ENCODE data around the gene WDR43.

The WDR43 gene

GRCh38 chr2:28994679-28995078 is 100.2 kb downstream of the WDR43 start:
- DNase-seq = no peak

DNA sequence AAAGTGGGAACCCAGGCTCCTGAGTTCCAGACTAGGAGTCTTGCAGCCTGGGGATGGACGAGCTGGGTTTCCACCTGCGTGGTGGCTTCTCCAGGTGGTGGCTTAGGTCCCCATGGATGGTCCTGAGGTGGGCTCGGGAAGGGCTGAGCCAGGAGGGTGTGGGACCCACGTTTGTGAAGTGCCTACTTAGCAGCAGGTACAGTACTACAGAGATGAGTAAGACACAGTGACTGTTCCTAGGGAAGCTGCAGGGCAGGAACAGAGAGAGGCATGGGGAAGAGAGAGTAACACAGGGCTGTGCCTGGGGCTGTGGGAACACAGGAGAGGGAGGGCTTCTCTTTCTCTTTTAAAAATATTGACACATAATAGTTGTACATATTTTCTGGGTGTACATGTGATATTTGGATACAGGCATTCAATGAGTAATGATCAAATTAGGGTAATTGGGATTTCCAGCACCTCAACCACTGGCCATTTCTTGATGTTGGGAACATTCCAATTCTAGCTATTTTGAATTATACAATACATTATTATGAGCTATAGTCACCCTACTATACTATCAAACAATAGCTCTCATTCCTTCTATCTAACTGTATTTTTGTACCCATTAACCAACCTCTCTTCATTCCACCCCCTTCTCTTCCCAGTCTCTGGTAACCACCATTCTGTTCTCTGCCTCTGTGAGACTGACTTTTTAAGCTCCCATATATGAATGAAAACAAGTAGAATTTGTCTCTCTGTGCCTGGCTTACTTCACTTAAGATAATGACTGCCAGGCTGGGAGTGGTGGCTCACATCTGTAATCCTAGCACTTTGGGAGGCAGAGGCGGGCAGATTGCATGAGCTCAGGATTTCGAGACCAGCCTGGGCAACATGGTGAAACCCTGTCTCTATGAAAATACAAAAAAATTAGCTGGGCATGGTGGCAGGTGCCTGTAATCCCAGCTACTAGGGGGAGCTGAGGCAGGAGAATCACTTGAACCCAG is 101.6 kb downstream of the WDR43 start:
- no peak for DNase-seq

GRCh38 chr2:28997237-28997846 is 102.9 kb downstream of the WDR43 start:
- no peak for DNase-seq

All from SIG-M5 (cell line).